Renal cortical epithelial cell (primary cell): Measurements from ENCODE around the gene TBC1D17. TPM values are rescaled to one million over a fixed set of nuclear protein-coding genes. Genes with fewer than 3 reads are reported as not detected.

ENCODE experiments used
- DNase-seq: peaks from one replicate; pipeline ENCODE4 v3.0.0-alpha.2; 2011; ENCODE audit warnings: low read depth
- total RNA-seq: library from RNA; depleted of rRNA; stranded (reverse); fragments of >200 nt; gene quantifications from 2 replicates; pipeline ENCODE4 v1.2.3, GENCODE V29; 2014

Gene TBC1D17
- total RNA-seq, 1 donor from 2014 or later: 12.1 TPM

- DNase-seq: no peak
These were observed 15.7 kb upstream of the TBC1D17 start for GRCh38 chr19:49861541-49862378.

DNA sequence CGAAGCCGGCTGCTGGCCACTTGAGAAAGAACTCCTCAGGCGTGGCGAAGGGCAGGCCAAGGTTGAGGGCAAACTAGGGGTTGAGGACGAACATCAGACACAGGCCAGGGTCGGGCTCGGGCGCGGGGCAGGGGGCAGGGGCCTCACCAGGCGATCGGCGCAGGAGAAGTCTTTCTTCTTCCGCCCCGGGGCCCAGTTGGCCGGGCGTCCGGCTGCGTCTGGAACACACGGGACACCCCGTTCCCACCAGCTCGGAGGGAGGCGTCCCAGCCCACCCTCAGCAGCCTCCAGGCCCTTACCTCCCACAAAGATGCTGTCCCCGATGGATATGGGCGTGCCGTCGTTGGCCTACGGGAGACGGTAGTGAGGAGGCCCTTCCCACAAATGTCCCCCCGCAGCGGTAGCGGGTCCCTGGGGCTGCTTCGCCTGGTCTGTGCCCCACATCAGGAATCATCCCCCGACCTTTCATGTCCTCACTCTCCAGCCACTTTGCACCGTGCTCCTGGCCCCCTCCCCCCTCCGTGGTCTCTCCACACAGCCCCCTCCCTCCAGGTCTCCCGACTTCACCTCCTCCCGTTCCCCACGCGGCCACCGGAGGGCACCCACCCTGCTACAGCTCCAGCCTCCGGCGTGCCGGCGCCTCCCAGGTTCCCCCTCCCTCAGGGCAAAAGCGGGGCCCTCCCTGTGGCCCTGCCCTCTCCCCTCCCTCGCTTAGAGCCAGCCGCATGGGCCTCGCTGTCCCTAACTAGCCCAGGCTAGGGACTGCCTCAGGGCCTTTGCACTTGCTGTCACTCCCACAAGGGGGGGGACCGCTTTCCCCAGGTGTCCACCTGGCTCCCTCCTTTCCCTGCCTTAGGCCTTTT, 14.9 kb upstream of the TBC1D17 start:
- no peak for DNase-seq

- no peak for DNase-seq
These were observed 14.1 kb upstream of the TBC1D17 start for GRCh38 chr19:49863254-49863934.

DNA sequence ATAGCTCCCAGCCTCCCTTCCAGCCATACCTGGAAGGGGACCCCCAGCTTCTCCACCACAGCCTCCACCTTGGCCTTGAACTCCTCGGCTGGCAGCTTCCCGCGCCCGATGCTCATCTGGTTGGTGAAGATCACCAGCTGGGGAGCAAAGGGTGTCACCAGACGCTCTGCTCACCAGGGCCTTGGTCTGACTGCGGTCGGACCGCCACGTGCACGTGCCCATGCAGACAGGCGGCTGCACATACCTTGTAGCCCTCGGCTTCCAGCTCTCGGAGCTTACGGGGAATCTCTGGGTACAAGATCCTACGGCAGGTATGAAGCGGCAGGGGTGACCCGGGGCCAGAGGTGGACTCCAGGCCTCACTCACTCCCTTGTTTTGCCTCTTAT, 13.6 kb upstream of the TBC1D17 start:
- no peak for DNase-seq

- DNase-seq: no peak
These were observed 12.6 kb upstream of the TBC1D17 start for GRCh38 chr19:49864890-49865289.

DNA sequence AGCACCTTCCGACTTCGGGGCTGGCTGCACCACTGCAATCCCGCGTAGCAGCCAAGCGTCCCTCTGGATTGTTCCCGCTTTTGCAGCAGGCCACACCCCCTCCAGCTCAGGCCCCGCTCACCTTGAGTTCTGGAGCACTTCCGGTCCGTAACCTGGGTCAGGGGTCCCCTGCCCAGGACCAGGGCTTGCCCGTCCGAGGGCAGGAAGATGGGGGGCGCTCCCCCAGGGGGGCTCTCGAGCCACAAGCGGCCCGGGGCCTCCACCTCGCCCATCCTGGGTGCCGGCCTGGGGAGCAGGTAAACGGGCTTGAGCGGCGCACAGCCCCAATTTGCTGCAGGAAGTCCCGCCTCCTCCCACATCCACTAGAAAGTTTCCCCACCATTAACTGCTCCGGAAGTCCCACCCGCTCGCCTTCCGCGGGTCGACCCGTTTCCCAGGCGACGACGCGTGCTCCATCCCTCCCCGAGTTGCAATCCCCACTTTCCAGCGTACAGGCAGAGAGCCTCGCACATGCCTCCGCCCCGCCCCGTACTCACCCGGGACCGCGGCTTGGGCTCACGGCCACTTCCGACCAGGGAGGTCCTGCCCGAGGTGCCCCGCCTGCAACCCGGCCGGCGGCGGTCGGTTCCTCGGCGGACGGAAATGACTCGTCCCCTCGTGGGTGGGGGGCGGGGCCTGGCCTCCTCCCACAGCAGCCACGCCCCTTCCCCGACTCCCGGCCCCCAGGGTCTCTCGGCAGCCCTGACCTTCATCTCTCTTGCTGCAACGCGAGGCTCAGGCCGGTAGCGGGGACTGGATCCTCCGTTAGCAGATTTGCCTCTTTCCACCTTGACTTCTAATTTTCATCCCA, 10.3 kb upstream of the TBC1D17 start, which contains the start of gene PNKP:
TSS of gene PNKP (minus strand) at position 644 of the 850 bp plus-strand sequence. CDS start at position 272, 372 bp downstream.
- DNase-seq: peak; percentile 83

GRCh38 chr19:49869009-49869483, 8.5 kb upstream of the TBC1D17 start:
- DNase-seq: no peak

DNA sequence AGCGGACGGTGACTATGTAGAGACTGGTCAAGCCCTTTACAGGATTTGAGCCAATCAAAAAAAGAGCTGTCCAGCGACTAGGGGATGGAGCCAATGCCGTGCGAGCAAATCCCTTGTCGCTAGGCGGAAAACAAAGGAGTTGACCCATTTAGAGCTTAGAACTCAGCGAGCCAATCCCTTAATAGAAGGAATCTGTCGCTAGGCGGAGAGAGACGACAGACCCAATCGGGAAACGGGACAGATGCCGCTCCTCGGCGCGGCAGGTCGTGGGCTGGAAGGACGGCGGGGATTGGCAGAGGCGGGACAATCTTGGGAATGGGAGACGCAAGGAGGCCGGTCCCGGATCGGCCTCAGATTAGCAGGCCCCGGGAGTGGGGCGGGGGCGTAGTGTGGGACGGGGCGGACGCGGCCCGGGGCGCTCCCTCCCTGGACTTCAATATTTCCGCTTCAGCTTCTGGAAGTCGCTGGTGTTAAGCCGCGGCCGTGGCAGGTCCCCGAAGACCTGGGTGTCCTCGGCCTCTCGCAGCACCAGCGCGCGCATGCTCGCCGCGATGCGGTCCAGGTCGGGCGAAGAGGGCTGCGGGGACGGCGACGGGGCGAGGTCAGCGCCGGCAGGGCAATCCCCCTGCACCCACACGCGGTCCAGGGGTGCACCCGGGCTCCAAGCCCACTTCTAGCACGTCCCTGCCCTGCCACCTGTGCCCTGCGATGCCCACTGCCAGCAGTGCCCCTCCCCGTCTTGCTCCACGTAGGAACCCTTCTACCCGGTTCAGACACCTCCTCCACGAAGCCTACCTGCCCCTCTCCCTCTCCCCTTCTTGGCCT, 7.8 kb upstream of the TBC1D17 start:
- DNase-seq: peak; percentile 100

DNA sequence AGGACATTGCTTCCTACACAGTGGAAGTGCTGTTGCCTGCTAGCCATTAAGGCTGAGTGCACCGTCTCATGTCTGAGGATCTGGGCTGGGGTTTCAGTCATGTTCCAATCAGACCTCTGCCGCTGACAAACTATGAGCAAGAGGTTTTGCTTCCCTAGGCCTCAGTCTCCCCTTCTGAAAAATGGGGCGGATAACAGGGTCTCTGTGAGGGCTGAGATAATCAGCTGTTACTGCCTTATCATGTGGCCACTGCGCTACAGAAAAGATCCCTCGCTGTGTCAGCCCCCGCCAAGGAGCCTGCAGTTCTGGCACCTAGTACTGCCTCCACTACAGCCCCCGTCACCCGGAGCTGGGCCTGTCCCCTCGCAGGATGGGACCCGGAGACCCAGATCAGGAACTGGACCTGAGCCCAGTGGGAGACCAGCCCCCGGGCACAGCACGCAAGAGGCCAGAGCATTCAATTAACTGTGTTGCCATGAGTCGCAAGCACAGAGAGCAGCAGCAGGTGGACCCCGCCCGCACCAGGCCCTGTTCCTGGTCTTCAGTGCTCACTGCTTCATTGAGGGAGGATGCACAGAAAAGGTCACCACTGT, 7.1 kb upstream of the TBC1D17 start:
- DNase-seq: no peak

GRCh38 chr19:49871349-49871985, 6.0 kb upstream of the TBC1D17 start:
- no peak for DNase-seq

- DNase-seq: no peak
These were observed 5.0 kb upstream of the TBC1D17 start for GRCh38 chr19:49872245-49873128.

- DNase-seq: no peak
These were observed 4.4 kb upstream of the TBC1D17 start for GRCh38 chr19:49873129-49873521.

DNA sequence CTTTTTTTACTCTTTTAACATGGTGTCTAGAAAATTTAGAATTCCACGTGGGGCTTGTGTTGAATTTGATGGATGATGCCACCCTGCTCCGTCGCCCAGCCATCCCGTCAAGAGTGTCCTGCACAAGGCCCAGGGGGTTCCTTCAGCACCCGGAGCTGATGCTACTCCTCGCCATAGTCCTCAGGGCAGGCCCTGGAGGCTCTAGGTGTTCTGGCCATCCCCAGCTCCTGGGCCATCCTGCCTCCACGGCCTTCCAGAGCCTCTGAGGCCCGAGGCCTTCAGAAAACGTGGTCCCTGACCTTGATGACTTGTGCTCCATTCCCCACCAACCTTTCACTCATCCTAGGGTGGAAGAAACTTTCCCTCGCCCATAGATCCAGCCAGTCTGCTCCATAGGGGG, 3.7 kb upstream of the TBC1D17 start:
- no peak for DNase-seq

DNA sequence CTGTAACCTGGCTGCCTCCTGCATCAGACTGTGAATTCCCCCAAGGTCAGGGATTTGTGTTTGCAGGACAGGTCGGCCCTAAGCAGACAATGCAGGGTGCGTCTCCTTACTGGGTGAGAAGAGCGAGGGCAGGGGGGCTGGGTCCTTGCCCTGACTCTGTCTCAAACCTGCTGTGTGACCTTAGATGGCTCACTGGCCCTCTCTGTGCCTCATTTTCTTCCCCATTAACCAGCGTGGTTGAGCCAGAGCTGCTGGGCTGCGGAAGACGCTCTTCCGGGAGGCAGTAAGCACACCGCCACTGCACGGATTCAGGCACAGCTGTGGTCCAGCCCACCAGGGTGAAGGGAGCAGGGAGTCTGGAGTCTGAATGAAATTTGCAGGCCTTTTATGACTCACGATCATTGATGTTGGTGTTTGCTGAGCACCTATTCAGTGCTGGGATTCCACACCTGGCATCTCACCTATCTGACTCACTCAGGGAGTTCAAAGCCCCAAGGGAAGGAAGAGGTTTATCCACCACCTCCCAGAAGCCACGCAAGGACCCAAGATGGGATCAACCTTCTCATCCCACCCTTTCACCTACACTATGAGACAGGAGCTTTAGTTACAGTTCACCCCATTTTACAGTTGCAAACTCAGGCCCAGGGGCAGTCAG, 2.9 kb upstream of the TBC1D17 start:
- no peak for DNase-seq

GRCh38 chr19:49875177-49875576, 2.3 kb upstream of the TBC1D17 start:
- no peak for DNase-seq

- no peak for DNase-seq
These were observed 1.6 kb upstream of the TBC1D17 start for GRCh38 chr19:49875857-49876421.

- DNase-seq: peak; percentile 95
These were observed 981 bp upstream of the TBC1D17 start for GRCh38 chr19:49876422-49877019.
